ENCODE data around the gene ARID5A.

ARID5A gene

DNA sequence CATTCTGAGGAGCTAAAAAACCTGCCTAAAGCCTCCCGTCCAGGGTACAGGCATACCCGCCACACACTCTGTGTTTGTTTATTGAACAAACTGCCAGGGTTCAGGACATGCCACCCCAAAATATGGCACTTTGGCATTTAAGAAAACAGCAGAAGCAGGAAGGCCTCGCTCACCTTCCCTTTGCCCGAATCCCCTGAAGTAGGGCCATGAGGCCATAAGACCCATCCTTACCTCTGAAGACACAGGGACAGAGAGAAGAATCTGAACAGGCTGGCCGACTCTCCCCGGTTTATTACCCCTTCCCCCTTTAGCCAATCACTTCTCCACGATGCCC is 29.7 kb upstream of the ARID5A start:
- TF ChIP-seq, protein P1, sequence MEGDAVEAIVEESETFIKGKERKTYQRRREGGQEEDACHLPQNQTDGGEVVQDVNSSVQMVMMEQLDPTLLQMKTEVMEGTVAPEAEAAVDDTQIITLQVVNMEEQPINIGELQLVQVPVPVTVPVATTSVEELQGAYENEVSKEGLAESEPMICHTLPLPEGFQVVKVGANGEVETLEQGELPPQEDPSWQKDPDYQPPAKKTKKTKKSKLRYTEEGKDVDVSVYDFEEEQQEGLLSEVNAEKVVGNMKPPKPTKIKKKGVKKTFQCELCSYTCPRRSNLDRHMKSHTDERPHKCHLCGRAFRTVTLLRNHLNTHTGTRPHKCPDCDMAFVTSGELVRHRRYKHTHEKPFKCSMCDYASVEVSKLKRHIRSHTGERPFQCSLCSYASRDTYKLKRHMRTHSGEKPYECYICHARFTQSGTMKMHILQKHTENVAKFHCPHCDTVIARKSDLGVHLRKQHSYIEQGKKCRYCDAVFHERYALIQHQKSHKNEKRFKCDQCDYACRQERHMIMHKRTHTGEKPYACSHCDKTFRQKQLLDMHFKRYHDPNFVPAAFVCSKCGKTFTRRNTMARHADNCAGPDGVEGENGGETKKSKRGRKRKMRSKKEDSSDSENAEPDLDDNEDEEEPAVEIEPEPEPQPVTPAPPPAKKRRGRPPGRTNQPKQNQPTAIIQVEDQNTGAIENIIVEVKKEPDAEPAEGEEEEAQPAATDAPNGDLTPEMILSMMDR (conservative IDR thresholded peaks at IDR 0.05; ENCODE audit: control insufficient read depth, insufficient read depth, low read depth, low read length), result no peak
- no peak for DNase-seq (ENCODE audit: low read depth)
- no peak overlapping the region for H3K4me3 ChIP-seq (ENCODE audit: control insufficient read depth, low read depth, low read length)

DNA sequence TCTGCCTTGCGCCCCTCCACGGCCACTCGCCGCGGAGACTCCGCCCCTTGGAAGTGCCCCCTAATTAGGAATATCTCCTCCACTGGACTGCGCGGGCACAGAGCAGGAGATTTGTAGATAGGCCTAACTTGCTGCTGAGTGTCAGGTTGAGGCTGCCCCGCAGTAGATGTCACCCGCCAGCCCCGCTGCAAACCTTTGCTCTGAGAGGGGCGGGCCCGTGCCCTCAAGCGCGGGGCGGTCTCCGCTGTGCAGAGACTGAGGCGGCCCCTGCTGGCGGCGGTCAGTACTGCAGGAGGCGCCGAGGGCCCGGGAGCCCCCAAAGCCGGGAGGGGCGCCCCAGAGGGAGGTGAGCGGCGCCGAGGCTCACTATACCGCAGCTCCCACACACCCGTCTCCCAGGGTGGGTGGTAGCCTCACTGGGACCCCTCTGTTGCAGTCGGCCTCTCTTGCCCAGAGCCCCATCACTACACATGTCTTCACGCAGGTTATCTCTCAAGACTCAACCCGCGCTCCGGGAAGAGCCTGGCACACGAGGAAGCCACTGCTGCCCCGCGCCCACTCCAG is 28.5 kb upstream of the ARID5A start:
- DNase-seq (ENCODE audit: low read depth), result peak; percentile 33
- TF ChIP-seq, protein P1 (conservative IDR thresholded peaks at IDR 0.05; ENCODE audit: control insufficient read depth, insufficient read depth, low read depth, low read length), result peak; percentile 62
- peak overlapping the region; percentile 40 for H3K4me3 ChIP-seq (ENCODE audit: control insufficient read depth, low read depth, low read length)

DNA sequence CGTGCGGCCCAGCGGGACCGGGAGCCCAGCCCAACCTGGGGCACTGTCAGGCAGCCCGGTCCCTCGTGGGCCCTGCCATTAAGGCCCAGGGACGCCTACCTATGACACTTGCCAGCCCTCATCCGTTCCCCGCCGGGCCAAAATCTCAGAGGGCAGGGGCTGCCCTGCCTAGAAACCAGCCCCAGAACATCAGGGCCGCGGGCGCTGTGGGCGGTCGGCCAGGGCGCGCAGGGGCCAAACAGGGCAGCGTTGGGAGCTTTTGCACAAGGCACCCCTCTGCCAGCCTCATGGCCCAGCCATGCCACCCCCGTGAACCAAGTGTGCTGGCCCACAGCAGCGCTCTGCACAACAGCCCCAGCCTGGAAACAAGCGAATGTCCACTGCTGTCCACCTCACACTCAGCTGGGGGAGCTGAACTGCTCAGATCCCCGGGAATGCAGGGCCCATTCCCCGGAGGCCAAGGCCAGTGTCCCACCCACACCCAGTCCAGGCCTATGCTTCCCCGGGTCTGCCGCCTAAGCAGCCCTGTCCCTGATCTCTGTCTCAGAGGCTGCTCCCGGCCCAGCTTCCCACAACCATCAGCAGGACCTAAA is 27.9 kb upstream of the ARID5A start:
- TF ChIP-seq, protein P1 (conservative IDR thresholded peaks at IDR 0.05; ENCODE audit: control insufficient read depth, insufficient read depth, low read depth, low read length), result no peak
- no peak for DNase-seq (ENCODE audit: low read depth)
- no peak overlapping the region for H3K4me3 ChIP-seq (ENCODE audit: control insufficient read depth, low read depth, low read length)

DNA sequence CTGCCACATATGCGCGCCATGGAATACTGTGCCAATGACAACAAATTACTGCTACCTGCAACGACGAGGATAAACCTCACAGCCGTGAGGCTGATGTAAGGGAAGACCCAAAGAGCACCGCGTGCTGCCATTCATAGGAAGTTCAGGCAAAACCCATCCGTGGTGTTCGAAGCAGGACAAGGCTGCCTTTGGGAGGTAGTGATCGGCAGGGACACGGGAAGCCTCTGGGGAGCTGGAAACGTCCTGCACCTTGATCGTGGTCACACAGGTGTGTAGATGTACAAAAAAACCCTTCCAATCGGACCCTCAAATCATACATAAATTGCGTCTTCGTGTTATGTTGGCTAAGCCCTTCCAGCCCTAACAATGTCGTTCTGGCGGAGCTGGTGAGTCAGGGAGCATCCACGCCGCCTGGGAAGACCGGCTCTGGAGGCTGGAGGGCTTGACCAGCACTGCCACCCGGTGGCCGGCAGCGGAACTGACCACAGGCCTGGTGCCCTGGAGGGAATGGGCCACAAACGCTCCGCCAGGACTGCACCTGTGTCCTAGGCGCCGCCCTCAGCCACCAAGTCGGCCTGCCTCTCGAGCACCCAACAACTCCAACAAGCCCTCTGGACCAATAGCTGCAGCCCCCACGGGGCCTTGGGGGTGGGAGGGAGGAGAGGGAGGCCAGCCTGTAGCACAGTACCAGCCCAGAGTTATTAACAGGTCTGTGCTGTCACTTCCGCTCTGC is 27.3 kb upstream of the ARID5A start:
- DNase-seq (ENCODE audit: low read depth), result peak; percentile 84
- TF ChIP-seq, protein P1 (conservative IDR thresholded peaks at IDR 0.05; ENCODE audit: control insufficient read depth, insufficient read depth, low read depth, low read length), result peak; percentile 89
- no peak overlapping the region for H3K4me3 ChIP-seq (ENCODE audit: control insufficient read depth, low read depth, low read length)

DNA sequence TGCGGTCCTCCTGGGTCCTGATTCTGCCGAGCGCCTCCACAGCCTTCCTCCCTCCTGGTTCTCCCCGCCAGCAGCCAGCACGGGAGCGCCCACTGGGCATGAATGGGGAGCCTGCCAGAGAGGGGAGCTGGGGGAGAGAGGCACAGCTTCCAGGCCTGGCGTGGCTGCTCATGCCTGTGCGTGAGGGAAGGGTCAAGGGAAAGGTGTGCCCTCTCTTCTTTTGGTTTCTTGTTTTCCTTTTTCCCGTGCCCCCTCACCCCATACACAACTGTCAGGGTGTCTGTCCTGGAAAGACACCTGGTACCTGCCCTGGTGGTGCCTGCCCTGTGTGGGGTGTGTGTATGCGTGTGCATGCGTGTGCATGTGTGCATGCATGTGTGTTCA is 26.7 kb upstream of the ARID5A start:
- TF ChIP-seq, protein P1 (conservative IDR thresholded peaks at IDR 0.05; ENCODE audit: control insufficient read depth, insufficient read depth, low read depth, low read length), result no peak

DNA sequence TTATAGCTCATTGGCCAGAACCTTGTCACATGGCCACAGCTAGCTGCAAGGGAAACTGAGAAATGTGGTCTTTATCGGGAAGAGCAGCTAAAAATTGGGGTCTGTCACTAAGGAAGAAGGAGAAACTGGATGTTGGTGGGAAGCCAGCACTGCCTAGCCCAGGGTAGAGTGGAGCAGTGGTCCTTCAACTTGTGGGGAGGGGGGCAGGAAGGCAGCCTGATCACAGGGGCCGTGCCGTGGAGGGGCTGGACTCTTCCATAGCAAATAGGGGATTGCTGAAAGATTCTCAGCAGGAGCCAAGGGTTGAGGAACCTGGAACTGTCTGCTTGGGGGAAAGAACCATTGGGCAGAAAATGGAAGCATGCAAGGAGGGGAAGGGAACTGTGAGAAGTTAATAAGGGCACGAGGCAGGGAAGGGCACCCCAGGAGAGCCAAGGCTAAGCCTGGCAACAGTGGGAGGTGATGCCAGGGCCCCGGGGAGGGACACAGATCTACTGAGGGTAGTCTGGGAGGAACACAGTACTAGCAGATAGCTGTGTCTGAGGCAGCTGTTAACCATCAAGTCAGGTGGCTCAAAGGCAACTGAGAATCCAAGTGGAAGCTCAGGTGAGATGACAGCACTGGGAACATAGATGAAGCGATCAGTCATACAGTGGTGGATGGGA is 25.5 kb upstream of the ARID5A start:
- H3K4me3 ChIP-seq (ENCODE audit: control insufficient read depth, low read depth, low read length), result no peak overlapping the region
- TF ChIP-seq, protein P1 (conservative IDR thresholded peaks at IDR 0.05; ENCODE audit: control insufficient read depth, insufficient read depth, low read depth, low read length), result no peak
- no peak for DNase-seq (ENCODE audit: low read depth)

More for the DNA sequence above, 26.7 kb upstream of the ARID5A start:
- H3K4me3 ChIP-seq (ENCODE audit: control insufficient read depth, low read depth, low read length), result no peak overlapping the region
- no peak for DNase-seq (ENCODE audit: low read depth)

Measured in fibroblast of mammary gland (primary cell).